Uterus (tissue), 4 donors: ENCODE results near the gene TOMM22. TPM values are rescaled to one million over a fixed set of nuclear protein-coding genes. Genes with fewer than 3 reads are reported as not detected.
A peak's percentile ranks its signal among the peaks of the same experiment; 100 is the strongest.

ENCODE experiments used
- DNase-seq, 2 donors: peaks; one replicate each; pipeline ENCODE4 v3.0.0-alpha.2; 2019 to 2020
- H3K27ac ChIP-seq, 2 donors: fragments of 200-600 bp; sonication (generic); 1 replicate in 1 of 2; 2 replicates in 1 of 2; pipeline ENCODE4 v1.5.1; 2016 to 2018
- H3K27me3 ChIP-seq, 2 donors: fragments of 200-600 bp; sonication (generic); one replicate each; pipeline ENCODE4 v1.5.1; 2018 to 2019; ENCODE audit warnings: control low read depth in 1 of 2
- H3K36me3 ChIP-seq, 2 donors: fragments of 200-600 bp; sonication (generic); one replicate each; pipeline ENCODE4 v1.5.1; 2019; ENCODE audit warnings: control low read depth in 1 of 2
- H3K4me1 ChIP-seq, 2 donors: fragments of 200-600 bp; sonication (generic); one replicate each; pipeline ENCODE4 v1.5.1; 2018 to 2019; ENCODE audit warnings: control low read depth in 1 of 2
- H3K4me3 ChIP-seq, 2 donors: fragments of 200-600 bp; sonication (generic); 1 replicate in 1 of 2; 2 replicates in 1 of 2; pipeline ENCODE4 v1.5.1; 2018 to 2019; ENCODE audit warnings: mild to moderate bottlenecking in 1 of 2
- H3K9me3 ChIP-seq, 2 donors: fragments of 200-600 bp; sonication (generic); one replicate each; pipeline ENCODE4 v1.5.1; 2019; ENCODE audit warnings: control low read depth in 1 of 2
- CTCF ChIP-seq, 4 experiments: fragments of 200-600 bp in 2 of 4; fragments of 450-650 bp in 2 of 4; sonication (generic) in 2 of 4; IDR thresholded peaks; one replicate each; pipeline ENCODE4 v1.5.1; 2016 to 2019; ENCODE audit warnings: antibody characterized with exemption in 4 of 4, mild to moderate bottlenecking in 2 of 4, moderate library complexity in 1 of 4
- POLR2A ChIP-seq, 2 donors: fragments of 450-650 bp; IDR thresholded peaks; one replicate each; pipeline ENCODE4 v1.6.1; 2016; ENCODE audit warnings: antibody characterized with exemption in 2 of 2, mild to moderate bottlenecking in 1 of 2, moderate library complexity in 1 of 2
- intact Hi-C: fragments of 100-400 bp; cut with DNase I; formaldehyde crosslinking; loops from one replicate; pipeline ENCODE4 v1.15.1; 2023; ENCODE audit warnings: low total_unique reads
- total RNA-seq, 4 donors: library from RNA; depleted of rRNA in 3 of 4; stranded (reverse); fragments of >200 nt in 3 of 4; gene quantifications; one replicate each; pipeline versions ENCODE4 v1.1.0 to v1.2.4, GENCODE V29; 2014 to 2023
- donor health status: DM: yes; HTN: yes; CAD: no.

The TOMM22 gene
- total RNA-seq, 4 donors from 2014 or later, result 17.6 to 62.5 (median 48.4) TPM

- no peaks in the 10 kb centered on the region for H3K4me1 ChIP-seq
Measured at GRCh38 chr22:38715852-38716251, 34.1 kb downstream of the TOMM22 start.

DNA sequence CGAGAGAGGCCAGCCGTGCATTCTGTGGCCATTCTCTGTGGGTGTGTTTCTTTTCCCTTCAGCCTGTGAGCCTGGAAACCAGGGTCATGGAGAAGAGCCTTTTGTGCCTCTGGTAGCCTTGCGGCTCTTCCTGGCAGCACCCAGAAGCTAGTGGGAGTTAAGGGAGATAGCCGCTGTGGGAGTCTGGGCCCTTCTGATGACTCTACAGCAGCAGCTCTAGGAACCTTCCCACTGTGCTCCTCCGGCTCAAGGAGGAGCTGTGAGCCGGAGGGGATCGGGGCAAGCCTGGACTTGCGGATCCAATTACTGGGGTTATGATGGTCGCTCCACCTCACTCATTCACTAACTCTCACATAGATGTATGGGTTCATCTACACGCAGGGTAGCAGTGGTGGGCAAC, 34.5 kb downstream of the TOMM22 start:
- no peak for DNase-seq
- intact Hi-C loops, result no loop called here

More at GRCh38 chr22:38715852-38716251, 34.1 kb downstream of the TOMM22 start:
- Histone ChIP-seq H3K4me3 (no peak overlapping the region), H3K27me3 (no peaks in the 10 kb centered on the region), H3K9me3 (no peaks in the 10 kb centered on the region), H3K27ac (no peak overlapping the region), H3K36me3 (no peaks in the 10 kb centered on the region)
- TF ChIP-seq CTCF (IDR thresholded peaks at IDR 0.05), result no peak
- TF ChIP-seq POLR2A (IDR thresholded peaks at IDR 0.05), result no peak
- no peak for DNase-seq
- intact Hi-C loops, result no loop called here

DNA sequence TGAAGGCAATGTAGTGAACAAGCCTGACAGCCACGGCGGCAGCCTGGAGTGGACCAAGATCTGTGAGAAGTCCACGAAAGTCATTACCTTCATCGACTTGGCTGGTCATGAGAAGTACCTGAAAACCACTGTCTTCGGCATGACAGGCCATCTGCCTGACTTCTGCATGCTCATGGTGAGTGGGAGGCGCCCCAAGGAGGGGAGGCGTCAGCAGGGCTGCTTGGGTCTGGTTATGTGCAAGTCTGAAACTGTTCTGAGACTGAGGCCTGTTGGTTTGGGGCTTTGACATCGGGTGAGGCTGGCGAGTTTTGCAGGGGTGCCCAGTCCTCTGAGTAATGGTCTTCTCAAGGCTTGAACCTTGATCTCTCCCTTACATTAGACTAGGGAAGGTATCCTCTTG, 35.1 kb downstream of the TOMM22 start:
- DNase-seq, result no peak
- no peaks in the 10 kb centered on the region for H3K36me3 ChIP-seq
- no peak for TF ChIP-seq CTCF (IDR thresholded peaks at IDR 0.05)
- TF ChIP-seq POLR2A (IDR thresholded peaks at IDR 0.05), result no peak
- H3K27ac ChIP-seq, result no peak overlapping the region
- intact Hi-C loops, result no loop called here
- H3K4me1 ChIP-seq, result no peaks in the 10 kb centered on the region
- no peaks in the 10 kb centered on the region for H3K27me3 ChIP-seq
- H3K4me3 ChIP-seq, result no peak overlapping the region
- H3K9me3 ChIP-seq, result no peaks in the 10 kb centered on the region

More for the DNA sequence above, 34.5 kb downstream of the TOMM22 start:
- H3K27me3 ChIP-seq, result no peaks in the 10 kb centered on the region
- TF ChIP-seq POLR2A (IDR thresholded peaks at IDR 0.05), result no peak
- TF ChIP-seq CTCF (IDR thresholded peaks at IDR 0.05), result no peak
- H3K4me3 ChIP-seq, result no peak overlapping the region
- H3K9me3 ChIP-seq, result no peaks in the 10 kb centered on the region
- no peak overlapping the region for H3K27ac ChIP-seq
- H3K36me3 ChIP-seq, result no peaks in the 10 kb centered on the region
- H3K4me1 ChIP-seq, result no peaks in the 10 kb centered on the region

GRCh38 chr22:38717244-38717643, 35.5 kb downstream of the TOMM22 start:
- Histone ChIP-seq H3K4me3 (no peak overlapping the region), H3K27me3 (no peaks in the 10 kb centered on the region), H3K27ac (peak overlapping the region in 1 of 2 donors; percentile 53), H3K36me3 (no peaks in the 10 kb centered on the region), H3K4me1 (no peaks in the 10 kb centered on the region), H3K9me3 (no peaks in the 10 kb centered on the region)
- TF ChIP-seq CTCF (IDR thresholded peaks at IDR 0.05) (no peak), POLR2A (IDR thresholded peaks at IDR 0.05) (no peak)
- no peak for DNase-seq
- intact Hi-C loops, result no loop called here

GRCh38 chr22:38718414-38718813, 36.7 kb downstream of the TOMM22 start:
- H3K9me3 ChIP-seq, result no peaks in the 10 kb centered on the region
- no peaks in the 10 kb centered on the region for H3K4me1 ChIP-seq
- peak; percentile 59 to 64 for DNase-seq
- H3K36me3 ChIP-seq, result no peaks in the 10 kb centered on the region
- no peaks in the 10 kb centered on the region for H3K27me3 ChIP-seq
- no peak overlapping the region for H3K4me3 ChIP-seq
- TF ChIP-seq POLR2A (IDR thresholded peaks at IDR 0.05), result no peak
- peak in 3 of 4 experiments; percentile 58 to 61 (median 61) for TF ChIP-seq CTCF (IDR thresholded peaks at IDR 0.05)
- H3K27ac ChIP-seq, result peak overlapping the region; percentile 8 to 53
- intact Hi-C loops, result no loop called here
